Nephron (organoid): Measurements from ENCODE around the gene MAP3K3.

Source experiments
- H3K27ac Mint-ChIP-seq, 3 experiments: 2 replicates each; pipeline ENCODE4 v1.8.0; 2020; ENCODE audit warnings: mixed read lengths in 3 of 3, mild to moderate bottlenecking in 2 of 3, moderate library complexity in 1 of 3
- H3K27me3 Mint-ChIP-seq: 2 replicates; pipeline ENCODE4 v1.8.0; 2021; ENCODE audit warnings: low read depth, mild to moderate bottlenecking, moderate library complexity, mixed read lengths
- H3K36me3 Mint-ChIP-seq: 2 replicates; pipeline ENCODE4 v1.8.0; 2020; ENCODE audit warnings: low read depth, mixed read lengths
- H3K4me1 Mint-ChIP-seq: 2 replicates; pipeline ENCODE4 v1.8.0; 2020; ENCODE audit warnings: mixed read lengths
- H3K4me3 Mint-ChIP-seq, 3 experiments: 2 replicates each; pipeline ENCODE4 v1.8.0; 2020; ENCODE audit warnings: mild to moderate bottlenecking in 3 of 3, mixed read lengths in 3 of 3, moderate library complexity in 2 of 3
- H3K9me3 Mint-ChIP-seq: 2 replicates; pipeline ENCODE4 v1.8.0; 2020; ENCODE audit warnings: mixed read lengths
- CTCF ChIP-seq, 3 experiments: fragments of 200-600 bp; sonication (generic); IDR thresholded peaks; one replicate each; pipeline ENCODE4 v1.5.0; 2021; ENCODE audit warnings: antibody characterized with exemption in 3 of 3; ENCODE audit not compliant: unreplicated experiment in 3 of 3

MAP3K3 gene

GRCh38 chr17:63587770-63588169 is 34.4 kb upstream of the MAP3K3 start:
- no peak for TF ChIP-seq CTCF (IDR thresholded peaks at IDR 0.05; ENCODE audit: unreplicated experiment in 3 of 3)
- no peaks in the 10 kb centered on the region for H3K27me3 Mint-ChIP-seq
- no peak overlapping the region for H3K27ac Mint-ChIP-seq
- H3K4me1 Mint-ChIP-seq, result no peaks in the 10 kb centered on the region
- no peak overlapping the region for H3K4me3 Mint-ChIP-seq
- no peaks in the 10 kb centered on the region for H3K9me3 Mint-ChIP-seq
- peaks cover 67% of the 10 kb centered on the region for H3K36me3 Mint-ChIP-seq

- no peak for TF ChIP-seq CTCF (IDR thresholded peaks at IDR 0.05; ENCODE audit: unreplicated experiment in 3 of 3)
- H3K27ac Mint-ChIP-seq, result no peak overlapping the region
- H3K36me3 Mint-ChIP-seq, result peaks cover 61% of the 10 kb centered on the region
- no peaks in the 10 kb centered on the region for H3K4me1 Mint-ChIP-seq
- H3K9me3 Mint-ChIP-seq, result no peaks in the 10 kb centered on the region
- no peaks in the 10 kb centered on the region for H3K27me3 Mint-ChIP-seq
- no peak overlapping the region for H3K4me3 Mint-ChIP-seq
These were observed 33.4 kb upstream of the MAP3K3 start for GRCh38 chr17:63588797-63589196.

- no peak for TF ChIP-seq CTCF (IDR thresholded peaks at IDR 0.05; ENCODE audit: unreplicated experiment in 3 of 3)
- H3K27me3 Mint-ChIP-seq, result no peaks in the 10 kb centered on the region
- H3K36me3 Mint-ChIP-seq, result peaks cover 60% of the 10 kb centered on the region
- H3K27ac Mint-ChIP-seq, result no peak overlapping the region
- no peaks in the 10 kb centered on the region for H3K4me1 Mint-ChIP-seq
- H3K4me3 Mint-ChIP-seq, result no peak overlapping the region
- no peaks in the 10 kb centered on the region for H3K9me3 Mint-ChIP-seq
These were observed 32.6 kb upstream of the MAP3K3 start for GRCh38 chr17:63589646-63590045.

GRCh38 chr17:63592797-63593196 is 29.4 kb upstream of the MAP3K3 start:
- peaks cover 51% of the 10 kb centered on the region for H3K36me3 Mint-ChIP-seq
- no peaks in the 10 kb centered on the region for H3K4me1 Mint-ChIP-seq
- H3K27ac Mint-ChIP-seq, result no peak overlapping the region
- no peaks in the 10 kb centered on the region for H3K9me3 Mint-ChIP-seq
- TF ChIP-seq CTCF (IDR thresholded peaks at IDR 0.05; ENCODE audit: unreplicated experiment in 3 of 3), result no peak
- H3K27me3 Mint-ChIP-seq, result no peaks in the 10 kb centered on the region
- H3K4me3 Mint-ChIP-seq, result no peak overlapping the region

- peaks cover 31% of the 10 kb centered on the region for H3K36me3 Mint-ChIP-seq
- no peaks in the 10 kb centered on the region for H3K9me3 Mint-ChIP-seq
- no peaks in the 10 kb centered on the region for H3K27me3 Mint-ChIP-seq
- H3K4me1 Mint-ChIP-seq, result peaks cover 5% of the 10 kb centered on the region
- no peak overlapping the region for H3K4me3 Mint-ChIP-seq
- H3K27ac Mint-ChIP-seq, result no peak overlapping the region
- no peak for TF ChIP-seq CTCF (IDR thresholded peaks at IDR 0.05; ENCODE audit: unreplicated experiment in 3 of 3)
These were observed 27.1 kb upstream of the MAP3K3 start for GRCh38 chr17:63595132-63595531.

GRCh38 chr17:63596856-63597586 is 25.2 kb upstream of the MAP3K3 start:
- Mint-ChIP-seq H3K27me3 (no peaks in the 10 kb centered on the region), H3K4me3 (no peak overlapping the region), H3K4me1 (peaks cover 17% of the 10 kb centered on the region), H3K9me3 (no peaks in the 10 kb centered on the region), H3K27ac (no peak overlapping the region), H3K36me3 (peaks cover 13% of the 10 kb centered on the region)
- no peak for TF ChIP-seq CTCF (IDR thresholded peaks at IDR 0.05; ENCODE audit: unreplicated experiment in 3 of 3)
